IMR-90 (cell line): ENCODE data around the gene MORF4L1. TPM values are rescaled to one million over a fixed set of nuclear protein-coding genes. Genes with fewer than 3 reads are reported as not detected.

Source experiments
- ATAC-seq: fragments of 200-7000 bp; cut with Tn5 transposase; 2 replicates; pipeline ENCODE4 v1.9.1; 2020; ENCODE audit warnings: low read depth, mild to moderate bottlenecking, moderate library complexity
- BruUV-seq: library from RNA; stranded (reverse); fragments of 400-500 nt; replicated peaks from 2 replicates; lab custom pipeline; 2021; lab: Mats Ljungman, UMichigan
- CTCF ChIA-PET: fragments of 300-600 bp; formaldehyde crosslinking; extraction: SDS; loops from one replicate; lab custom pipeline; 2021; ENCODE audit warnings: antibody characterized with exemption; lab: Yijun Ruan, JAX
- POLR2A ChIA-PET: fragments of 300-600 bp; sonication (Branson Sonifier 250); formaldehyde crosslinking; loops from one replicate; lab custom pipeline; 2022; ENCODE audit warnings: antibody characterized with exemption; ENCODE audit not compliant: unreplicated experiment; lab: Charles Lee
- DNase-seq: peaks from one replicate; pipeline ENCODE4 v3.0.0; 2013
- H2AFZ ChIP-seq: replicated peaks from 2 replicates; pipeline ENCODE3; 2013; ENCODE audit warnings: low read length, mild to moderate bottlenecking; ENCODE audit not compliant: poor library complexity
- H2AK5ac ChIP-seq: 2 replicates; pipeline ENCODE4 v1.6.1; 2013; ENCODE audit warnings: low read depth, low read length, inconsistent platforms
- H2AK9ac ChIP-seq: replicated peaks from 2 replicates; pipeline ENCODE3; 2013; ENCODE audit warnings: mild to moderate bottlenecking, low read depth, low read length, moderate library complexity; ENCODE audit not compliant: poor library complexity
- H2BK120ac ChIP-seq: 2 replicates; pipeline ENCODE4 v1.6.1; 2013; ENCODE audit warnings: low read depth, low read length, inconsistent platforms
- H2BK15ac ChIP-seq: 3 replicates; pipeline ENCODE4 v1.6.1; 2013; ENCODE audit warnings: low read depth, low read length, inconsistent platforms
- H2BK20ac ChIP-seq: 2 replicates; pipeline ENCODE4 v1.6.1; 2013; ENCODE audit warnings: low read depth, mild to moderate bottlenecking, inconsistent platforms, low read length, moderate library complexity
- H2BK5ac ChIP-seq: 2 replicates; pipeline ENCODE4 v1.6.1; 2013; ENCODE audit warnings: mild to moderate bottlenecking, low read depth, low read length, inconsistent platforms; ENCODE audit not compliant: poor library complexity, severe bottlenecking
- H3K14ac ChIP-seq: replicated peaks from 2 replicates; pipeline ENCODE4 v1.6.1; 2013; ENCODE audit warnings: low read depth, low read length, inconsistent platforms
- H3K18ac ChIP-seq: 2 replicates; pipeline ENCODE4 v1.6.1; 2013; ENCODE audit warnings: low read depth, low read length, control low read depth
- H3K23ac ChIP-seq: 2 replicates; pipeline ENCODE4 v1.6.1; 2013; ENCODE audit warnings: low read depth, low read length, inconsistent platforms
- H3K27ac ChIP-seq: 2 replicates; pipeline ENCODE4 v1.5.1; 2013; ENCODE audit warnings: mild to moderate bottlenecking, control low read depth, low read length; ENCODE audit not compliant: insufficient read depth
- H3K27me3 ChIP-seq: 2 replicates; pipeline ENCODE4 v1.6.1; 2013; ENCODE audit warnings: low read length; ENCODE audit not compliant: control insufficient read depth, insufficient read depth
- H3K36me3 ChIP-seq: 2 replicates; pipeline ENCODE4 v1.6.1; 2013; ENCODE audit warnings: low read length, mixed read lengths; ENCODE audit not compliant: control insufficient read depth, insufficient read depth
- H3K4ac ChIP-seq: 2 replicates; pipeline ENCODE4 v1.6.1; 2013; ENCODE audit warnings: low read depth, low read length, inconsistent platforms
- H3K4me1 ChIP-seq: 2 replicates; pipeline ENCODE4 v1.6.1; 2013; ENCODE audit warnings: low read length, mixed read lengths; ENCODE audit not compliant: control insufficient read depth, insufficient read depth
- H3K4me2 ChIP-seq: 2 replicates; pipeline ENCODE4 v1.6.1; 2013; ENCODE audit warnings: low read depth, mild to moderate bottlenecking, control low read depth, low read length, moderate library complexity
- H3K4me3 ChIP-seq: 2 replicates; pipeline ENCODE4 v1.5.1; 2013; ENCODE audit warnings: low read depth, mild to moderate bottlenecking, control low read depth, low read length, moderate library complexity; ENCODE audit not compliant: insufficient read depth
- H3K56ac ChIP-seq: 2 replicates; pipeline ENCODE4 v1.6.1; 2013; ENCODE audit warnings: low read length, inconsistent platforms; ENCODE audit not compliant: insufficient read depth; ENCODE audit errors: extremely low read depth
- H3K79me1 ChIP-seq, 2 experiments: 2 replicates each; pipeline ENCODE4 v1.6.1; 2013; ENCODE audit warnings: low read length in 2 of 2, inconsistent platforms in 1 of 2, low read depth in 1 of 2
- H3K9ac ChIP-seq: 2 replicates; pipeline ENCODE4 v1.6.1; 2013; ENCODE audit warnings: low read depth, low read length, control low read depth
- H3K9me1 ChIP-seq: 2 replicates; pipeline ENCODE4 v1.6.1; 2013; ENCODE audit warnings: low read length, inconsistent platforms; ENCODE audit not compliant: insufficient read depth
- H3K9me3 ChIP-seq: 2 replicates; pipeline ENCODE4 v1.6.1; 2013; ENCODE audit warnings: low read length; ENCODE audit not compliant: control insufficient read depth, insufficient read depth
- H4K20me1 ChIP-seq: 2 replicates; pipeline ENCODE4 v1.6.1; 2013; ENCODE audit warnings: low read length, inconsistent platforms; ENCODE audit not compliant: insufficient read depth
- H4K5ac ChIP-seq: 2 replicates; pipeline ENCODE4 v1.6.1; 2013; ENCODE audit warnings: mild to moderate bottlenecking, low read depth, low read length, control low read depth
- H4K8ac ChIP-seq, 2 experiments: 2 replicates each; pipeline ENCODE4 v1.6.1; 2013; ENCODE audit warnings: low read depth in 2 of 2, low read length in 2 of 2, control low read depth in 1 of 2, inconsistent platforms in 1 of 2
- H4K91ac ChIP-seq: 2 replicates; pipeline ENCODE4 v1.6.1; 2013; ENCODE audit warnings: low read depth, low read length, inconsistent platforms; ENCODE audit not compliant: insufficient read depth
- BHLHE40 ChIP-seq: fragments of 150-350 bp; IDR thresholded peaks from 2 replicates; pipeline ENCODE4 v1.6.1; 2016; ENCODE audit warnings: mild to moderate bottlenecking, low read depth, low read length
- CEBPB ChIP-seq: IDR thresholded peaks from 2 replicates; pipeline ENCODE4 v1.6.1; 2012; ENCODE audit warnings: low read depth, low read length, improper control_type of control experiment
- MAFK ChIP-seq: IDR thresholded peaks from 2 replicates; pipeline ENCODE4 v1.6.1; 2012; ENCODE audit warnings: low read depth, low read length, improper control_type of control experiment
- MAZ ChIP-seq: IDR thresholded peaks from 2 replicates; pipeline ENCODE4 v1.6.1; 2012; ENCODE audit warnings: low read depth, mild to moderate bottlenecking, low read length, improper control_type of control experiment, moderate library complexity, borderline replicate concordance
- MXI1 ChIP-seq: IDR thresholded peaks from 2 replicates; pipeline ENCODE4 v1.6.1; 2012; ENCODE audit warnings: low read depth, mild to moderate bottlenecking, low read length, moderate library complexity, borderline replicate concordance
- NFE2L2 ChIP-seq: fragments of 150-350 bp; IDR thresholded peaks from 2 replicates; pipeline ENCODE4 v1.6.1; 2016; ENCODE audit warnings: low read depth, mild to moderate bottlenecking, low read length
- POLR2A ChIP-seq: IDR thresholded peaks from 2 replicates; pipeline ENCODE4 v1.6.1; 2012; ENCODE audit warnings: mild to moderate bottlenecking, low read depth, low read length
- RAD21 ChIP-seq: IDR thresholded peaks from 2 replicates; pipeline ENCODE4 v1.6.1; 2012; ENCODE audit warnings: low read length, improper control_type of control experiment
- RCOR1 ChIP-seq: IDR thresholded peaks from 2 replicates; pipeline ENCODE4 v1.6.1; 2012; ENCODE audit warnings: mild to moderate bottlenecking, low read length, improper control_type of control experiment; ENCODE audit not compliant: insufficient replicate concordance
- SMC3 ChIP-seq: fragments of 150-350 bp; IDR thresholded peaks from 2 replicates; pipeline ENCODE4 v1.6.1; 2016; ENCODE audit warnings: low read depth, mild to moderate bottlenecking, antibody characterized with exemption, low read length, moderate library complexity
- whole genome bisulfite sequencing, 2 experiments: methylation state at CpG; one replicate each; pipeline versions ENCODE4 v1.1.5 to v1.1.7; 2013; ENCODE audit warnings: missing lambda C conversion rate in 2 of 2; ENCODE audit not compliant: insufficient read length in 1 of 2; ENCODE audit errors: extremely low coverage in 2 of 2; 5-methylcytosine and 5-hydroxymethylcytosine counted together
- dilution Hi-C: fragments of 300-500 bp; cut with HindIII; formaldehyde crosslinking; loops from one replicate; pipeline ENCODE4 v1.14.3; 2018; ENCODE audit warnings: low sequenced_read_pairs; ENCODE audit not compliant: unreplicated experiment
- in situ Hi-C: fragments of 300-500 bp; cut with MboI; formaldehyde crosslinking; loops from 3 replicates; pipeline ENCODE4 v1.14.3; 2019; ENCODE audit warnings: low sequenced_read_pairs, inconsistent platforms, mixed read lengths
- intact Hi-C: fragments of 100-400 bp; cut with micrococcal nuclease; formaldehyde crosslinking; loops from 2 replicates; pipeline ENCODE4 v1.10.0; 2022
- polyA plus RNA-seq, 3 experiments: library from polyadenylated mRNA; depleted of rRNA; stranded (reverse); fragments of >200 nt; gene quantifications; 2 replicates each; pipeline ENCODE4 v1.2.3, GENCODE V29; 2012; ENCODE audit warnings: low replicate concordance in 1 of 3
- total RNA-seq: library from RNA; depleted of rRNA; stranded (reverse); fragments of >200 nt; gene quantifications from 2 replicates; pipeline ENCODE4 v1.2.3, GENCODE V29; 2012
- TF ChIP-seq, protein P1 (sequence below): fragments of 150-350 bp; IDR thresholded peaks from 2 replicates; pipeline ENCODE4 v1.6.1; 2017; ENCODE audit warnings: mild to moderate bottlenecking, antibody characterized with exemption, low read length, low read depth
- TF ChIP-seq, protein P2 (sequence below): fragments of 150-350 bp; IDR thresholded peaks from 2 replicates; pipeline ENCODE4 v1.6.1; 2016; ENCODE audit warnings: low read depth, mild to moderate bottlenecking, low read length, moderate library complexity, borderline replicate concordance

MORF4L1 gene
- total and polyA plus RNA-seq, 2 of the 4 experiments (the other 2 are of a cell fraction) = 217 to 392 TPM

GRCh38 chr15:78879517-78880241 lies 7.0 kb downstream of the MORF4L1 start:
- WGBS, 2 experiments = no CpG with 5 or more reads among the region's 6 CpGs
- in situ Hi-C loops (no loop called here), intact Hi-C loops (loop anchor here (10.0 kb wide), 1 partner anchor 265 kb away; no protein-coding TSS in a partner anchor), dilution Hi-C loops (no loop called here)
- CTCF ChIA-PET = interaction anchor here (0.5 to 0.7 kb wide), 2 partner anchors 10 to 19 kb away, joined by 4 to 9 read pairs; no protein-coding TSS in a partner anchor
- no peak for TF ChIP-seq POLR2A
- TF ChIP-seq, protein P1, sequence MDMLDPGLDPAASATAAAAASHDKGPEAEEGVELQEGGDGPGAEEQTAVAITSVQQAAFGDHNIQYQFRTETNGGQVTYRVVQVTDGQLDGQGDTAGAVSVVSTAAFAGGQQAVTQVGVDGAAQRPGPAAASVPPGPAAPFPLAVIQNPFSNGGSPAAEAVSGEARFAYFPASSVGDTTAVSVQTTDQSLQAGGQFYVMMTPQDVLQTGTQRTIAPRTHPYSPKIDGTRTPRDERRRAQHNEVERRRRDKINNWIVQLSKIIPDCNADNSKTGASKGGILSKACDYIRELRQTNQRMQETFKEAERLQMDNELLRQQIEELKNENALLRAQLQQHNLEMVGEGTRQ = no peak
- no peak for TF ChIP-seq RCOR1
- no peak for TF ChIP-seq MAFK
- TF ChIP-seq CEBPB = no peak
- TF ChIP-seq, protein P2, sequence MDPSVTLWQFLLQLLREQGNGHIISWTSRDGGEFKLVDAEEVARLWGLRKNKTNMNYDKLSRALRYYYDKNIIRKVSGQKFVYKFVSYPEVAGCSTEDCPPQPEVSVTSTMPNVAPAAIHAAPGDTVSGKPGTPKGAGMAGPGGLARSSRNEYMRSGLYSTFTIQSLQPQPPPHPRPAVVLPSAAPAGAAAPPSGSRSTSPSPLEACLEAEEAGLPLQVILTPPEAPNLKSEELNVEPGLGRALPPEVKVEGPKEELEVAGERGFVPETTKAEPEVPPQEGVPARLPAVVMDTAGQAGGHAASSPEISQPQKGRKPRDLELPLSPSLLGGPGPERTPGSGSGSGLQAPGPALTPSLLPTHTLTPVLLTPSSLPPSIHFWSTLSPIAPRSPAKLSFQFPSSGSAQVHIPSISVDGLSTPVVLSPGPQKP = no peak
- TF ChIP-seq RAD21 = no peak
- TF ChIP-seq MXI1 = no peak
- TF ChIP-seq SMC3 = no peak
- TF ChIP-seq MAZ = no peak
- no peak for TF ChIP-seq BHLHE40
- TF ChIP-seq NFE2L2 = no peak
- peaks cover 3% of the 10 kb centered on the region; the same call in 1 of the 2 replicates for H3K9me1 ChIP-seq
- peak overlapping the region; percentile 73; the same call in 1 of the 2 replicates for H3K27ac ChIP-seq
- no peak overlapping the region for H4K8ac ChIP-seq
- no peak overlapping the region for H3K4me3 ChIP-seq
- BruUV-seq = no TSS peak
- H3K9ac ChIP-seq = no peak overlapping the region
- no peak for ATAC-seq
- peak overlapping the region; percentile 86 for H3K4me2 ChIP-seq
- no peak overlapping the region for H2BK20ac ChIP-seq
- peaks cover 24% of the 10 kb centered on the region for H3K36me3 ChIP-seq
- no peak overlapping the region for H3K56ac ChIP-seq
- H3K4me1 ChIP-seq = peaks cover 13% of the 10 kb centered on the region
- 0 out of 2 replicates have a peak overlapping the region, but pooled peaks have one; percentile 37 for H3K4ac ChIP-seq
- POLR2A ChIA-PET = no interaction called here
- no peak overlapping the region for H3K14ac ChIP-seq
- H2BK5ac ChIP-seq = peak overlapping the region; percentile 82
- no peak overlapping the region for H4K91ac ChIP-seq
- no peaks in the 10 kb centered on the region for H3K27me3 ChIP-seq
- no peaks in the 10 kb centered on the region for H3K9me3 ChIP-seq
- peaks cover 0 to 13% of the 10 kb centered on the region in 2 experiments; a peak in 2 of 4 replicates for H3K79me1 ChIP-seq
- no peak overlapping the region for H2BK120ac ChIP-seq
- H2AK5ac ChIP-seq = no peak overlapping the region
- H2AK9ac ChIP-seq = no peak overlapping the region
- no peak overlapping the region for H2BK15ac ChIP-seq
- H3K18ac ChIP-seq = peak overlapping the region; percentile 75; the same call in 1 of the 2 replicates
- no peak overlapping the region for H2AFZ ChIP-seq
- peak overlapping the region; percentile 58; the same call in 1 of the 2 replicates for H3K23ac ChIP-seq
- H4K20me1 ChIP-seq = peaks cover 98% of the 10 kb centered on the region
- peak; percentile 40 for DNase-seq
- peak overlapping the region; percentile 44; the same call in 1 of the 2 replicates for H4K5ac ChIP-seq
